HFFc6 (cell line): ENCODE results near the gene CELSR1. TPM values are rescaled to one million over a fixed set of nuclear protein-coding genes. Genes with fewer than 3 reads are reported as not detected.

ENCODE experiments used
- DNase-seq: peaks from one replicate; pipeline ENCODE4 v3.0.0-alpha.2; 2018
- H3K27ac Mint-ChIP-seq: 2 replicates; pipeline ENCODE4 v1.8.0; 2020; ENCODE audit warnings: mild to moderate bottlenecking, mixed read lengths
- H3K27me3 Mint-ChIP-seq: 2 replicates; pipeline ENCODE4 v1.8.0; 2021; ENCODE audit warnings: mild to moderate bottlenecking, moderate library complexity, mixed read lengths; ENCODE audit not compliant: insufficient read depth
- H3K36me3 Mint-ChIP-seq: 2 replicates; pipeline ENCODE4 v1.8.0; 2021; ENCODE audit warnings: low read depth, mixed read lengths
- H3K4me1 Mint-ChIP-seq: 2 replicates; pipeline ENCODE4 v1.8.0; 2020; ENCODE audit warnings: low read depth, mixed read lengths
- H3K4me3 Mint-ChIP-seq: 2 replicates; pipeline ENCODE4 v1.8.0; 2020; ENCODE audit warnings: mild to moderate bottlenecking, moderate library complexity, mixed read lengths
- H3K9me3 Mint-ChIP-seq: 2 replicates; pipeline ENCODE4 v1.8.0; 2020; ENCODE audit warnings: mild to moderate bottlenecking, mixed read lengths
- CTCF ChIP-seq: fragments of 200-600 bp; sonication (generic); IDR thresholded peaks from 2 replicates; pipeline ENCODE4 v1.5.0; 2021; ENCODE audit warnings: antibody characterized with exemption, mild to moderate bottlenecking
- total RNA-seq, 6 experiments: library from RNA; stranded (reverse); fragmentation: NEBNext Ultra II Directional; extraction: Animal tissue kit (Norgen Biotek cat#: 25700); gene quantifications; 2 replicates in 1 of 6; 3 replicates in 5 of 6; pipeline ENCODE4 v1.2.3, GENCODE V29; 2021

Gene CELSR1
- total RNA-seq, 6 experiments from 2014 or later: 4.7 to 8.2 (median 6.5) TPM

- Mint-ChIP-seq H3K9me3 (no peaks in the 10 kb centered on the region), H3K4me1 (no peaks in the 10 kb centered on the region), H3K36me3 (no peaks in the 10 kb centered on the region), H3K27me3 (no peaks in the 10 kb centered on the region), H3K27ac (no peak overlapping the region), H3K4me3 (no peak overlapping the region)
- no peak for TF ChIP-seq CTCF
- no peak for DNase-seq
These were observed 167.5 kb downstream of the CELSR1 start for GRCh38 chr22:46369716-46370583.

GRCh38 chr22:46368871-46369715 is 168.3 kb downstream of the CELSR1 start:
- H3K4me3 Mint-ChIP-seq: no peak overlapping the region
- H3K36me3 Mint-ChIP-seq: no peaks in the 10 kb centered on the region
- H3K27ac Mint-ChIP-seq: no peak overlapping the region
- no peak for DNase-seq
- H3K9me3 Mint-ChIP-seq: no peaks in the 10 kb centered on the region
- TF ChIP-seq CTCF: no peak
- H3K4me1 Mint-ChIP-seq: no peaks in the 10 kb centered on the region
- H3K27me3 Mint-ChIP-seq: no peaks in the 10 kb centered on the region

GRCh38 chr22:46368422-46368821 is 169.0 kb downstream of the CELSR1 start:
- Mint-ChIP-seq H3K27me3 (no peaks in the 10 kb centered on the region), H3K27ac (no peak overlapping the region), H3K36me3 (no peaks in the 10 kb centered on the region), H3K4me3 (no peak overlapping the region), H3K4me1 (no peaks in the 10 kb centered on the region), H3K9me3 (no peaks in the 10 kb centered on the region)
- no peak for TF ChIP-seq CTCF
- no peak for DNase-seq

DNA sequence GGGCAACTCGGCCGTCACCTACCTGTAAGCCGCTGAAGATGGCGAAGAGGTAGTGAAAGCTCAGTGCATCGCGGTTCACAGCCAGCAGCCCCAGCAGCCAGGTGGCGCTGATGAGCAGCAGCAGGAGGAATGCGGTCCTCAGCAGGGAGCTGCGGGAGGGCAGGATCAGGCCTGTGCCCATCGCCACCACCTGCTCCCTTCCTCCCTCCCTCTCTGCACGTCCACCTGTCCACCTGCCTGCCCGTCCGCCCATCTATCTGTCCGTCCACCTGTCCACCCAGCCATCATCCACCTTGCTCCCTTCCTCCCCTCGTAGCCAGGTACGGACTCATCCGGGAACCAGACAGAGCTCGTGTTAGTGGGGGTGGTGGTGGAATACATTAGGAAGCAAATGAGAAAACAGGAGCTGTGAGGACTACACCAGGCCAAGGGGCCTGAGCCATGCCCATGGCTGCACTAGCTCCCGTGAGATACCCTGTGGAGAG is 169.7 kb downstream of the CELSR1 start:
- Mint-ChIP-seq H3K27me3 (no peaks in the 10 kb centered on the region), H3K27ac (no peak overlapping the region), H3K36me3 (no peaks in the 10 kb centered on the region), H3K4me3 (no peak overlapping the region), H3K4me1 (no peaks in the 10 kb centered on the region), H3K9me3 (no peaks in the 10 kb centered on the region)
- peak; percentile 39 for DNase-seq
- peak; percentile 96 for TF ChIP-seq CTCF

DNA sequence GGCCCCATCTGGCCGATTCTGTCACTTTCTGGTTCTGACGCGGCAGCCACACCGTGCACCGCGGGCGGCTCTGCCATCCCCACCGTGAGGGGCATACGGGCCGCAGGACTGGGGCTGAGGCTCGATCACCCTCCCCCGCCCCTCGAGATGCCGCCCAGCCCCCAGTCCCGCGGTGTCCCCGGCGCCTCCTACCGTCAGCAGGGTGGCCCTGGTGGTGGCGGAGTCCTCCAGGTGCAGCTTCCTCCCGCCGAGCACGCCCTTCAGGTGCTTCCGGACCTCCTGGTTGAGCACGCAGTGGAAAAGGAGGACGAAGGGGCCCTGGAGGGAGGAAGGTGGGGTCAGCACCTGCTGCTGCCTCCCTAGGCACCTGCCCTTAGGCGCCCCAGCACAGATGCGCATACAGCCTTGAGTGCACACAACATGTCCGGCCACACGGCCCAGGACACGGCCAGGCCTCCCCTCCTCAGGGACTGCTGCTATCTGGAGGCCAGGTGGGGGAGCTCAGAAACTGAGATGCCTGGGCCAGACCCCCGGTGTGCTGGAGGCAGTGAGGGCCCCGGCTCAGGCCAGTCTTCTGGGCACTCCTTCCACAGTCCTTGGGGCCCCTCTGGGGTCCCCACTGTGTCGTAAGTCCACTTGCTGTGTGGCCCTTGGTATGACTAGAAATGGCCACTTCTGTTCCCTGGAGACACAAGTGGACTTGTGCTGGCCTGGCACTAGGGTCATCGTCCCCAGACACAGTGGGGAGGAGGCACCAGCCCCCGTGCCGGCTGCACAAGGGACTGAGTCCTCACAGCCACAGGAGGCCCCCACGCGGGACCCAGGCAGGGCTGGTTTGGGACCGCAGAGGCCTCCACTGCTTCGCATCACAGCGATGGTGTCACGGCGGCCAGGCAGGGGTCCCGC is 170.4 kb downstream of the CELSR1 start:
- H3K9me3 Mint-ChIP-seq: no peaks in the 10 kb centered on the region
- H3K27ac Mint-ChIP-seq: no peak overlapping the region
- H3K4me3 Mint-ChIP-seq: no peak overlapping the region
- no peaks in the 10 kb centered on the region; the same call in 1 of the 2 replicates for H3K27me3 Mint-ChIP-seq
- DNase-seq: no peak
- no peak for TF ChIP-seq CTCF
- H3K36me3 Mint-ChIP-seq: no peaks in the 10 kb centered on the region
- H3K4me1 Mint-ChIP-seq: no peaks in the 10 kb centered on the region
